Measurements from ENCODE around the gene GPATCH3. TPM values are rescaled to one million over a fixed set of nuclear protein-coding genes. Genes with fewer than 3 reads are reported as not detected.
A peak's percentile ranks its signal among the peaks of the same experiment; 100 is the strongest.

GPATCH3 gene
- total RNA-seq, 1 experiment from 2014 or later, result 5.6 TPM

DNA sequence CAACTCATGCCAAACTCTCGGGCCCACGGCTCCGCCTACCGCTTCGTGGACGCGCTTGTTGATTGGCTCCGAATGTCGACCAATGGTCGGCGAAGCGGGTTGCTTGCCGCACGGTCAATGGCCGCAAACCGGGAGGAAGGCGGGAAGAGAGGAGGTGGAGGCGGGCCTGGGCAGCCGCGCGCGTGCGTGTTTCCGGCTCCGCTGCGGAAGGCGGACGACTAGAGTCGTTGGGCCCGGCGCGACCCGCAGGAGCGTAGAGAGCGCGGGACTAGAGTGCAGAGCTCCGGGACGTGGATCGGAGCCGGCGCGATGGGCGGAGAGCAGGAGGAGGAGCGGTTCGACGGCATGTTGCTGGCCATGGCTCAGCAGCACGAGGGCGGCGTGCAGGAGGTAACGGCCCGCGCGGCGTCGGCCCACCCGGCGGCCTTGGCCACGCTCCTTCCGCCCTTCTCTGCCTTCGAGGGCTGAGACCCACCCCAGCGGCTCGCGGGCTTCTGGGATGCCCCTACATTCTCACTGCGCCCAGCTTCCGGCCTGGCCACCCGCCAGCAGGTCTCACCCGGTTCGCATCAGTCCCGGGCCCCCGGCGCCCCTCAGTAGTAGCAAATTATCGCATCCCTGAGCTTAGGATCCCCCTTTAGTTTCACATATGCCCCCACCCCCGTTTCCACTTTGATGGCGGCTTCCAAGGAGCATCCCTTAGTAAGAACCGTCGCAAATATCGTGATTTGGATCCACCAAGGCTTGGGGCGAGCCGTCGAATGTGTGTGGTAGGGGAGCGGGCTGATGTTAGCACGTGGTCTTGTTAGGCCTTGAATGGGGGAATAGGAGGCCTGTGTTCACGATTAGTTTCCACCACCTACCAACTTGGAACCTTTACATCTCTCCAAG is 21.5 kb upstream of the GPATCH3 start, which contains the start of gene NUDC:
NUDC (plus strand) TSS at position 204 of the 891 bp plus-strand sequence; CDS start at position 310, 106 bp downstream.
- Histone ChIP-seq H3K79me2 (ENCODE audit: low read length) (peaks cover 39% of the 10 kb centered on the region), H3K9me3 (ENCODE audit: low read length) (no peaks in the 10 kb centered on the region), H3K27ac (ENCODE audit: low read length) (peak within 1 kb of the TSS; percentile 79), H4K20me1 (ENCODE audit: insufficient read depth, low read depth, low read length) (peaks cover 24% of the 10 kb centered on the region), H3K4me1 (ENCODE audit: low read length) (peaks cover 25% of the 10 kb centered on the region), H3K9ac (ENCODE audit: low read length) (peak within 1 kb of the TSS; percentile 100), H3K36me3 (ENCODE audit: insufficient read depth, low read length) (peaks cover 23% of the 10 kb centered on the region), H3K4me2 (ENCODE audit: low read depth, low read length, poor library complexity, severe bottlenecking) (peak within 1 kb of the TSS; percentile 99), H3K9me2 (replicated peaks; ENCODE audit: insufficient read depth, low read length) (no peaks in the 10 kb centered on the region), H3K4me3 (ENCODE audit: low read length) (peak within 1 kb of the TSS; percentile 99), H2AFZ (ENCODE audit: low read length) (peak within 1 kb of the TSS; percentile 98), H3K27me3 (ENCODE audit: low read length) (no peaks in the 10 kb centered on the region)
- DNase-seq, result peak; percentile 99

DNA sequence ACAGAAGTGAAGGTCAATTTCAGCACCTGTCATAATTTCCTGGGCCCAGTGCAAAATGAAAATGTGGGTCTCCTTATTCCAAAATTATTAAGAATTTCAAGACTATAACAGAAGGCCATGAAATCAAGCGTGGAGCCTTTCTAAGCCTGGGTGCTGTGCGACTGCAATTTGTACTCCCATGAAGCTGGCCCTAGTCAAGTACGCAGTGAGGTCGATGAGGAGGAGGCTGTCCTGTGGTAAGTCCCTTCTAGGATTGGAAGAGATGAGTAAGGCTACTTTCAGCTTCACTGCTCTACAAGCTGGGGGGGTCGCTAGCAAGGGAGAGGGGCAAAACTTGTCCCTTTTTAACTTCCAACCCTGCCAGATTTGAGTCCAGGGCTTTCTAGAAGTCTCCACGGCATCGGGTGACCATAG is 20.9 kb upstream of the GPATCH3 start:
- Histone ChIP-seq H3K27me3 (ENCODE audit: low read length) (no peaks in the 10 kb centered on the region), H3K4me3 (ENCODE audit: low read length) (peak overlapping the region; percentile 99), H3K4me2 (ENCODE audit: low read depth, low read length, poor library complexity, severe bottlenecking) (peak overlapping the region; percentile 99), H3K9me3 (ENCODE audit: low read length) (no peaks in the 10 kb centered on the region), H2AFZ (ENCODE audit: low read length) (peak overlapping the region; percentile 98), H3K9ac (ENCODE audit: low read length) (peak overlapping the region; percentile 62), H3K4me1 (ENCODE audit: low read length) (peaks cover 25% of the 10 kb centered on the region), H3K79me2 (ENCODE audit: low read length) (peaks cover 33% of the 10 kb centered on the region), H3K9me2 (replicated peaks; ENCODE audit: insufficient read depth, low read length) (no peaks in the 10 kb centered on the region), H3K27ac (ENCODE audit: low read length) (no peak overlapping the region), H3K36me3 (ENCODE audit: insufficient read depth, low read length) (peaks cover 19% of the 10 kb centered on the region), H4K20me1 (ENCODE audit: insufficient read depth, low read depth, low read length) (peaks cover 24% of the 10 kb centered on the region)
- no peak for DNase-seq

DNA sequence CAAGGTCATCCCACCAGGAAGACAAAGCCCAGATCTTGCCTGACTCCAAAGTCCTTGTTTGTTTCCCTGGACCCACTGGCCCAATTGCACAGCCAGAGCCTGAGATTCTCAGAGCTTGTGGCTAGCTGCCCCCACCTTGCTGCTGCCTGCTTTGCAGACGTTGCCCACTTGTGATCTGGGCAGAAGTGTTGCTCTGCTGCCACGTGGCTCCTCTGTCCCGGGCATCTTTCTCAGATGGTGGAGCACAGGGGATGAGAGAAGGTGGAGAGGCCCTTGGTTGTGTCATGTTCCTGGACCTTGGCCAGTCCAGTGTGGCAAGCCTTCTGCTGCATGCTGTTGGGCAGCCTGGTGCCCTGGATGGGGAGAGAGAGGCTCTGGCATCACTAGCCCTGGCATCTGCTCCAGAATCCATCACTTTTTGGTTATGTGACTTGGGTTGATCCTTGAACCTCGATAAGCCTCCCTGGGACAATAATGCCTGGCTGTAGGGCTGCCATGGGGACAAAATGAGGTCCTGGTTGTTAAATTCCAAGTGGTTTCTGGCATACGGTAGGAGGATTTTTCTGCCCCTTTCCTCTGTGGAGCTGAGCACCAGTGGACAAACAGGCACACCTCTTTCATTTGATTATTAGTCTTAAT is 15.1 kb upstream of the GPATCH3 start:
- H3K4me2 ChIP-seq (ENCODE audit: low read depth, low read length, poor library complexity, severe bottlenecking), result no peak overlapping the region
- no peak for DNase-seq
- H3K4me1 ChIP-seq (ENCODE audit: low read length), result no peaks in the 10 kb centered on the region; the same call in 1 of the 2 replicates
- no peak overlapping the region for H2AFZ ChIP-seq (ENCODE audit: low read length)
- H3K9me3 ChIP-seq (ENCODE audit: low read length), result no peaks in the 10 kb centered on the region
- H3K4me3 ChIP-seq (ENCODE audit: low read length), result no peak overlapping the region
- no peak overlapping the region for H3K9ac ChIP-seq (ENCODE audit: low read length)
- no peaks in the 10 kb centered on the region for H4K20me1 ChIP-seq (ENCODE audit: insufficient read depth, low read depth, low read length)
- H3K27me3 ChIP-seq (ENCODE audit: low read length), result no peaks in the 10 kb centered on the region
- no peaks in the 10 kb centered on the region for H3K79me2 ChIP-seq (ENCODE audit: low read length)
- H3K36me3 ChIP-seq (ENCODE audit: insufficient read depth, low read length), result no peaks in the 10 kb centered on the region
- H3K9me2 ChIP-seq (replicated peaks; ENCODE audit: insufficient read depth, low read length), result no peaks in the 10 kb centered on the region
- no peak overlapping the region for H3K27ac ChIP-seq (ENCODE audit: low read length)

DNA sequence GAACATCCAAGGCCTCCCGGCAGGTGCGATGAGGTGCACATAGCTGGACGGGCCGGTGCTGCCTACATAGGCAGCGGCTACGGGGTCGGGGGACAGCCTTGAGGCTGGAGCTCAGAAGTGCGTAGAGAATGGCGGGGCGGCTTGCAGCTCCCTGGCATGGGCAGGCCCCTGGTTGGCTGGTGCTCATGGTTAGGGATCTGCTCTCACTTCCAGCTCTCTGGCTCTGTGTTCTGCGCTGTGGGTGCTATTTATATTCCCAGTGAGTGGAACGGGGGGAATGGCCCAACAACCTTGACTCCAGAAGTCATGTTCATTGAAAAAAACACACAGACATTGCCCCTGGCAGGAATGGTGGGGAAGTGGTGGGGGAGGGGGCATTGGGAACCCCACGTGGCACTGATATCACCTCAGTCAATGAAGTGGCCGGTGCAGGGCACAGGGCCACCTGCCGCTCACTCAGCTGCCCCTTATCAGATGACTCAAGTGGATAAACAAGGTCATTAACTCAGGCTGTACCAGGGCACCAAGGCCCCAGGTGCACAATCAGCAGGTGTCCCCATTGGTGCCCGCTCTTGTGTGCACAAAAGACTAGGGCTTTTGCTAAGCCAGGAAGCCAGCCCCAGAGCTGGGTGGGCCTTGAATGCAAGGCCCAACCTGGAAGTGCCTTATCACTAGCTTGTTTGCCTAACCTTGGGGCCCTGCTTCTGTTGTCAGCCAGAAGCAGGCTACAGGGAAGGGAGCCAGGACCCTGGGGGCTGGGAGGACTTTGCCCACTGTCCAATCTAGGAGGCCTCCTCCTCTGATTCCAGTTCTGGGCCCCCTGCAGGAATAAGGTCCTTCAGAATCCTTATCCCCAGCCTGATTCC is 13.7 kb upstream of the GPATCH3 start, which contains the start of gene NR0B2:
NR0B2 (minus strand) TSS at position 222 of the 866 bp plus-strand sequence; CDS start at position 187, 35 bp downstream.
- no peak within 1 kb of the TSS for H3K4me3 ChIP-seq (ENCODE audit: low read length)
- H3K27me3 ChIP-seq (ENCODE audit: low read length), result no peaks in the 10 kb centered on the region
- no peaks in the 10 kb centered on the region for H3K79me2 ChIP-seq (ENCODE audit: low read length)
- H2AFZ ChIP-seq (ENCODE audit: low read length), result no peak within 1 kb of the TSS
- no peaks in the 10 kb centered on the region for H3K9me2 ChIP-seq (replicated peaks; ENCODE audit: insufficient read depth, low read length)
- H3K36me3 ChIP-seq (ENCODE audit: insufficient read depth, low read length), result no peaks in the 10 kb centered on the region
- no peaks in the 10 kb centered on the region; the same call in 1 of the 2 replicates for H3K4me1 ChIP-seq (ENCODE audit: low read length)
- no peaks in the 10 kb centered on the region for H4K20me1 ChIP-seq (ENCODE audit: insufficient read depth, low read depth, low read length)
- no peaks in the 10 kb centered on the region for H3K9me3 ChIP-seq (ENCODE audit: low read length)
- no peak within 1 kb of the TSS for H3K9ac ChIP-seq (ENCODE audit: low read length)
- no peak within 1 kb of the TSS for H3K4me2 ChIP-seq (ENCODE audit: low read depth, low read length, poor library complexity, severe bottlenecking)
- H3K27ac ChIP-seq (ENCODE audit: low read length), result no peak within 1 kb of the TSS
- DNase-seq, result no peak

DNA sequence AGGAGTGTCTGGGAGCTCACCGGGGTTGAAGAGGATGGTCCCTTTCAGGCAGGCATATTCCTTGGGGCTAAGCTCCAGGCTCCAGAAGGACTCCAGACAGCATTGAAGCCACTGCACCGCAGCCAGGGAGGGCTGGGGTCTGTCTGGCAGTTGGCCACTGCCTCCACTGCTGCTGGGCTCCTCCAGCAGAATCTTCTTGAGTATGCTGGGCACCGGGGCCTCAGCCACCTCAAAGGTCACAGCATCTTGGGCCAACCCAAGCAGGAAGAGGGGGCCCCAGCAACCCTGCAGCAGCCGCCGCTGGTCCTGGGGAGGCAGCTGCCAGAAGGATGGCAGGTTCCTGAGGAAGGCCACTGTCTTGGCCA is 13.1 kb upstream of the GPATCH3 start:
- Histone ChIP-seq H3K9me3 (ENCODE audit: low read length) (no peaks in the 10 kb centered on the region), H3K9me2 (replicated peaks; ENCODE audit: insufficient read depth, low read length) (no peaks in the 10 kb centered on the region), H3K4me3 (ENCODE audit: low read length) (no peak overlapping the region), H3K27me3 (ENCODE audit: low read length) (no peaks in the 10 kb centered on the region), H3K79me2 (ENCODE audit: low read length) (no peaks in the 10 kb centered on the region), H3K36me3 (ENCODE audit: insufficient read depth, low read length) (no peaks in the 10 kb centered on the region), H3K27ac (ENCODE audit: low read length) (no peak overlapping the region), H2AFZ (ENCODE audit: low read length) (no peak overlapping the region), H3K9ac (ENCODE audit: low read length) (no peak overlapping the region), H4K20me1 (ENCODE audit: insufficient read depth, low read depth, low read length) (no peaks in the 10 kb centered on the region), H3K4me2 (ENCODE audit: low read depth, low read length, poor library complexity, severe bottlenecking) (no peak overlapping the region), H3K4me1 (ENCODE audit: low read length) (no peaks in the 10 kb centered on the region; the same call in 1 of the 2 replicates)
- no peak for DNase-seq

DNA sequence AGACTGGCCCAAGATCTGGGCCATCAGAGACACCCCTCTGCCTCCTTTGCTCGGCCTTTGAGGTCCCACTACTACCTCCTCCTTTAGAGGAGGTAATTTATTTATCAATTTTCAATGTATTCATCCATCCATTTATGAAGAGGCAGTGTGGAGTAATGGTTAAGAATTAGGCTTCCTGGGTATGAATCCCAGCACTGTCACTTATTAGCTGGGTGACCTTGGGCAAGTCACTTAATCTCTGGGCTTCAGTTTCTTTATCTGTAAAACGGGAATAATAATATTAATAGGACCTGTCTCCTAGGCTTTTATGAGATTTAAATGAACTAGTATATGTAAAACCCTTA is 11.9 kb upstream of the GPATCH3 start:
- Histone ChIP-seq H3K4me2 (ENCODE audit: low read depth, low read length, poor library complexity, severe bottlenecking) (no peak overlapping the region), H3K36me3 (ENCODE audit: insufficient read depth, low read length) (no peaks in the 10 kb centered on the region), H2AFZ (ENCODE audit: low read length) (no peak overlapping the region), H3K9me2 (replicated peaks; ENCODE audit: insufficient read depth, low read length) (no peaks in the 10 kb centered on the region), H3K27me3 (ENCODE audit: low read length) (no peaks in the 10 kb centered on the region), H3K4me1 (ENCODE audit: low read length) (no peaks in the 10 kb centered on the region; the same call in 1 of the 2 replicates), H4K20me1 (ENCODE audit: insufficient read depth, low read depth, low read length) (no peaks in the 10 kb centered on the region), H3K4me3 (ENCODE audit: low read length) (no peak overlapping the region), H3K9me3 (ENCODE audit: low read length) (no peaks in the 10 kb centered on the region), H3K27ac (ENCODE audit: low read length) (no peak overlapping the region), H3K79me2 (ENCODE audit: low read length) (no peaks in the 10 kb centered on the region), H3K9ac (ENCODE audit: low read length) (no peak overlapping the region)
- DNase-seq, result no peak

DNA sequence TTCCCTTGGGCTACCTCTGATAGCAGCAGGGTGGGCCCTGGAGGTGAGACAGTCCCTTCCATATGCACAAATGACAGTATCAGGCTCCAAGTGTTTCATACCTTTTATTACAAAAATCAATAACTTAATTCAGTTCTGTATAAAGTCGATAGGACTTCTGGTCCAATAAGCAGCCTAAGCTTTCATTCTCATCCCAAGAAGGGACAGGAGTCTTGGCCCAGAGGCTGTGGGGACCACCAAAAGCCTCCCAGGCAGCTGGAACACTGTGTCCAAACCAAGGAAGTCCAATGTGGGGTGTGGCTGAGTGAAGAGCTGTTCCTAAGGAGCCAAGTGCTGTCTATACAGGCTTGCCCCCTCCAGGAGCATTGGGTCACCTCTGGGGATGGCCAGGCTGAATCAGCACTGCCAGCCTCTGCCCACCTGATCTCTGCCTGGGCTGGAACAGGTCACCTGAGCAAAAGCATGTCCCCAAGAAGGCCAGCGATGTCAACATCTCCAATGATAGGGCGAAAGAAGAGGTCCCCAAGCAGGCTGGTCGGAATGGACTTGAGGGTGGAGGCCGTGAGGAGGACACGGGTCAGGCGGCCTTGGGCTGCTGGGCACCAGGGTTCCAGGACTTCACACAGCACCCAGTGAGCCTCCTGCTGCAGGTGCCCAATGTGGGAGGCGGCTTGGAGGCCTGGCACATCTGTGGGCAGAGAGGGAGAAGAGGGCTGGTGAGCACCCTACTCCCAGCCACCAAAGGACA is 11.3 kb upstream of the GPATCH3 start:
- no peak overlapping the region for H3K4me2 ChIP-seq (ENCODE audit: low read depth, low read length, poor library complexity, severe bottlenecking)
- H3K27me3 ChIP-seq (ENCODE audit: low read length), result no peaks in the 10 kb centered on the region
- H3K9me2 ChIP-seq (replicated peaks; ENCODE audit: insufficient read depth, low read length), result no peaks in the 10 kb centered on the region
- H3K4me3 ChIP-seq (ENCODE audit: low read length), result no peak overlapping the region
- no peaks in the 10 kb centered on the region for H3K79me2 ChIP-seq (ENCODE audit: low read length)
- DNase-seq, result no peak
- no peak overlapping the region for H3K27ac ChIP-seq (ENCODE audit: low read length)
- H3K9me3 ChIP-seq (ENCODE audit: low read length), result no peaks in the 10 kb centered on the region
- H2AFZ ChIP-seq (ENCODE audit: low read length), result no peak overlapping the region
- H3K36me3 ChIP-seq (ENCODE audit: insufficient read depth, low read length), result no peaks in the 10 kb centered on the region
- no peak overlapping the region for H3K9ac ChIP-seq (ENCODE audit: low read length)
- H4K20me1 ChIP-seq (ENCODE audit: insufficient read depth, low read depth, low read length), result no peaks in the 10 kb centered on the region
- no peaks in the 10 kb centered on the region; the same call in 1 of the 2 replicates for H3K4me1 ChIP-seq (ENCODE audit: low read length)
